Measurements from ENCODE around the gene NEUROD2. TPM values are rescaled to one million over a fixed set of nuclear protein-coding genes. Genes with fewer than 3 reads are reported as not detected.

NEUROD2 gene
- polyA plus RNA-seq, 1 of the 3 experiments (the other 2 are of a cell fraction) = not detected

DNA sequence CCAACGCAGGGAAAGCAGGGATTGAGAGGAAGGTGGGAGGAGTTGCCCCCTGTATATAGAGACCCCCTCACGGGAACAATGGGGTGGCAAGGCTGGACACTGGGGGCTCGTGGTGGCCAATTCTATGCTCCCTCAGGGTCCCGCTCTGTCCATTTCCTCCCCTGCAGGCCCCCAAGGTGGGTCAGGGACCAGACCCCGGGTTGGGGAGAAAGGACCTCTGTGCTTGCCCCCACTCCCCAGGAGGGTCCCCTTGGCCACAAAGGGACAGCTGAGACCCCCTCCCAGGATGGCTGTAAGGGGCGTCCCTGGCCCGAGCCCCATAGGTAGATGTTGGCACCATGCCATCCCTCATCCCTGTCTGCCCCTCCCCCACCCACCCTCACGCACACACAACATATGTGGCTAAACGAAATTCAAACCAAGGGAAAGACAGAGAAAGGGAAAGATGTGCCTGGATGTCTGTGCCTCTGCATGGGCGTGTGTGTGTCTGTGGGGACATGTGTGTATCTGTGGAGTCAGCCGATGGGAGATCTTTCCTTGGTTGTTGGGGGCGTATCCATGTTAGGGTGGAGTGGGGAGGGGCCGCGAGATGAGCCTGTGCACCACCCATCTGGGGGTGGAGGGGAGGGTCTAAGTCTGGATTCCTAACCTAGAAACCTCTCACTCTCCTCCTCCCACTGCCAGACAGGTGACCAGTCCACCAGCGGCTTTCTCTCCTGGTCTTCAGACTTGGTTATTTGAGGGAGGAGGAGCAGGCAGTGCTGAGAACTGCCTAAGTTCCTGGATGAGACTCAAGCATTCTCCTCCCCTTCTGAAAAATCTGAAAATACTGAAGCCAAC, 642 bp upstream of the NEUROD2 start:
- ChIA-PET POLR2A (no interaction called here), CTCF (interaction anchor here (17.5 kb wide), 1 partner anchor 14 kb away, joined by 285 read pairs; the partner anchor contains the start of gene PPP1R1B)
- Histone ChIP-seq H2AFZ (ENCODE audit: low read depth) (no peak overlapping the region), H3K4me1 (ENCODE audit: control insufficient read depth in 1 of 2, insufficient read depth in 2 of 2, low read depth in 1 of 2, low read length in 1 of 2) (no peaks in the 10 kb centered on the region; a peak in 1 of 4 replicates), H3K9me3 (no peaks in the 10 kb centered on the region), H3K79me2 (ENCODE audit: insufficient read depth) (no peaks in the 10 kb centered on the region), H3F3A (replicated peaks; ENCODE audit: insufficient read depth) (no peaks in the 10 kb centered on the region), H3K4me2 (no peak overlapping the region), H3K36me3 (replicated peaks in 1 of 2; ENCODE audit: control insufficient read depth in 1 of 2, insufficient read depth in 2 of 2, low read length in 1 of 2) (no peaks in the 10 kb centered on the region), H3K27ac (ENCODE audit: low read depth in 2 of 2, low read length in 1 of 2) (no peak overlapping the region), H3K27me3 (ENCODE audit: insufficient read depth) (peaks cover 78% of the 10 kb centered on the region), H3K9ac (no peak overlapping the region), H3K9me2 (no peaks in the 10 kb centered on the region), H3K4me3 (ENCODE audit: low read depth in 2 of 2, low read length in 1 of 2) (no peak overlapping the region), H4K20me1 (ENCODE audit: insufficient read depth) (0 out of 2 replicates have a peak, but pooled peaks cover 3% of the 10 kb centered on the region)
- TF ChIP-seq RAD21 (IDR thresholded peaks at IDR 0.05; ENCODE audit: low read length) (no peak), FOXM1 (IDR thresholded peaks at IDR 0.05; ENCODE audit: low read depth) (no peak), JUND (IDR thresholded peaks at IDR 0.05) (no peak), SIN3A (IDR thresholded peaks at IDR 0.05; ENCODE audit: borderline replicate concordance, low read depth, low read length) (no peak), TAF1 (IDR thresholded peaks at IDR 0.05; ENCODE audit: borderline replicate concordance, low read depth, low read length) (no peak), NFIC (IDR thresholded peaks at IDR 0.05; ENCODE audit: borderline replicate concordance) (no peak; the same call in 1 of the 2 replicates), FOXJ3 (CRISPR knock-in tag; IDR thresholded peaks at IDR 0.05) (no peak), TCF12 (IDR thresholded peaks at IDR 0.05) (no peak), TEAD4 (IDR thresholded peaks at IDR 0.05; ENCODE audit: borderline replicate concordance, insufficient read depth) (no peak), MEF2A (IDR thresholded peaks at IDR 0.05; ENCODE audit: borderline replicate concordance, low read depth) (no peak), PBX3 (IDR thresholded peaks at IDR 0.05) (no peak), YY1 (IDR thresholded peaks at IDR 0.05; ENCODE audit: low read depth) (no peak), ELF1 (IDR thresholded peaks at IDR 0.05) (no peak), USF1 (IDR thresholded peaks at IDR 0.05; ENCODE audit: borderline replicate concordance, low read depth) (no peak)
- TF ChIP-seq, protein P1, sequence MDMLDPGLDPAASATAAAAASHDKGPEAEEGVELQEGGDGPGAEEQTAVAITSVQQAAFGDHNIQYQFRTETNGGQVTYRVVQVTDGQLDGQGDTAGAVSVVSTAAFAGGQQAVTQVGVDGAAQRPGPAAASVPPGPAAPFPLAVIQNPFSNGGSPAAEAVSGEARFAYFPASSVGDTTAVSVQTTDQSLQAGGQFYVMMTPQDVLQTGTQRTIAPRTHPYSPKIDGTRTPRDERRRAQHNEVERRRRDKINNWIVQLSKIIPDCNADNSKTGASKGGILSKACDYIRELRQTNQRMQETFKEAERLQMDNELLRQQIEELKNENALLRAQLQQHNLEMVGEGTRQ (IDR thresholded peaks at IDR 0.05; ENCODE audit: borderline replicate concordance, low read depth, low read length) = no peak
- TF ChIP-seq, protein P2, sequence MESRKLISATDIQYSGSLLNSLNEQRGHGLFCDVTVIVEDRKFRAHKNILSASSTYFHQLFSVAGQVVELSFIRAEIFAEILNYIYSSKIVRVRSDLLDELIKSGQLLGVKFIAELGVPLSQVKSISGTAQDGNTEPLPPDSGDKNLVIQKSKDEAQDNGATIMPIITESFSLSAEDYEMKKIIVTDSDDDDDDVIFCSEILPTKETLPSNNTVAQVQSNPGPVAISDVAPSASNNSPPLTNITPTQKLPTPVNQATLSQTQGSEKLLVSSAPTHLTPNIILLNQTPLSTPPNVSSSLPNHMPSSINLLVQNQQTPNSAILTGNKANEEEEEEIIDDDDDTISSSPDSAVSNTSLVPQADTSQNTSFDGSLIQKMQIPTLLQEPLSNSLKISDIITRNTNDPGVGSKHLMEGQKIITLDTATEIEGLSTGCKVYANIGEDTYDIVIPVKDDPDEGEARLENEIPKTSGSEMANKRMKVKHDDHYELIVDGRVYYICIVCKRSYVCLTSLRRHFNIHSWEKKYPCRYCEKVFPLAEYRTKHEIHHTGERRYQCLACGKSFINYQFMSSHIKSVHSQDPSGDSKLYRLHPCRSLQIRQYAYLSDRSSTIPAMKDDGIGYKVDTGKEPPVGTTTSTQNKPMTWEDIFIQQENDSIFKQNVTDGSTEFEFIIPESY (IDR thresholded peaks at IDR 0.05; ENCODE audit: borderline replicate concordance, low read depth) = no peak
- TF ChIP-seq, protein P3, sequence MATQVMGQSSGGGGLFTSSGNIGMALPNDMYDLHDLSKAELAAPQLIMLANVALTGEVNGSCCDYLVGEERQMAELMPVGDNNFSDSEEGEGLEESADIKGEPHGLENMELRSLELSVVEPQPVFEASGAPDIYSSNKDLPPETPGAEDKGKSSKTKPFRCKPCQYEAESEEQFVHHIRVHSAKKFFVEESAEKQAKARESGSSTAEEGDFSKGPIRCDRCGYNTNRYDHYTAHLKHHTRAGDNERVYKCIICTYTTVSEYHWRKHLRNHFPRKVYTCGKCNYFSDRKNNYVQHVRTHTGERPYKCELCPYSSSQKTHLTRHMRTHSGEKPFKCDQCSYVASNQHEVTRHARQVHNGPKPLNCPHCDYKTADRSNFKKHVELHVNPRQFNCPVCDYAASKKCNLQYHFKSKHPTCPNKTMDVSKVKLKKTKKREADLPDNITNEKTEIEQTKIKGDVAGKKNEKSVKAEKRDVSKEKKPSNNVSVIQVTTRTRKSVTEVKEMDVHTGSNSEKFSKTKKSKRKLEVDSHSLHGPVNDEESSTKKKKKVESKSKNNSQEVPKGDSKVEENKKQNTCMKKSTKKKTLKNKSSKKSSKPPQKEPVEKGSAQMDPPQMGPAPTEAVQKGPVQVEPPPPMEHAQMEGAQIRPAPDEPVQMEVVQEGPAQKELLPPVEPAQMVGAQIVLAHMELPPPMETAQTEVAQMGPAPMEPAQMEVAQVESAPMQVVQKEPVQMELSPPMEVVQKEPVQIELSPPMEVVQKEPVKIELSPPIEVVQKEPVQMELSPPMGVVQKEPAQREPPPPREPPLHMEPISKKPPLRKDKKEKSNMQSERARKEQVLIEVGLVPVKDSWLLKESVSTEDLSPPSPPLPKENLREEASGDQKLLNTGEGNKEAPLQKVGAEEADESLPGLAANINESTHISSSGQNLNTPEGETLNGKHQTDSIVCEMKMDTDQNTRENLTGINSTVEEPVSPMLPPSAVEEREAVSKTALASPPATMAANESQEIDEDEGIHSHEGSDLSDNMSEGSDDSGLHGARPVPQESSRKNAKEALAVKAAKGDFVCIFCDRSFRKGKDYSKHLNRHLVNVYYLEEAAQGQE (IDR thresholded peaks at IDR 0.05; ENCODE audit: low read depth, low read length) = no peak
- no peak for DNase-seq
- 27% methylated on average over 13 of the region's 15 CpGs for WGBS (ENCODE audit: low lambda C conversion rate)
